ENCODE measurements around the gene COG8. TPM values are rescaled to one million over a fixed set of nuclear protein-coding genes. Genes with fewer than 3 reads are reported as not detected.

COG8 gene
- total and polyA plus RNA-seq, 2 experiments from 2014 or later = 21.4 to 79.9 TPM

DNA sequence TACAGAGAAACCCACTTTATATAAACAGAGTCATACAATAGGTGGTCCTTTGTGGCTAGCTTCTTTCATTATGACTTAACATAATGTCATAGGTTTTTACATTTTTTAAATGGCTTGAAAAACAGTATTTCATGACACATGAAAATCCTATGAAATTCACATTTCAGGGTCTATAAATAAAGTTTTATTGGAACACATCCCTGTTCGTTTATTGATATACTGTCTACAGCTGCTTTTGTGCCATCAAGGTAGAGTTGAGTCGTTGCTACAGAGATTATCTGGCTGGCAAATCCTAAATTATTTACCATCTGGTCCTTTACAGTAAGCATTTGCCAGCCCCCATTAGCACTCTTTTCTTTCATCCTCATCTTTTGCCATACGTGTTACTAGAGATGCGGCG is 25.9 kb downstream of the COG8 start:
- Mint-ChIP-seq H3K27me3 (ENCODE audit: insufficient read depth, low read depth, poor library complexity) (peaks cover 11% of the 10 kb centered on the region), H3K4me1 (peaks cover 5% of the 10 kb centered on the region), H3K36me3 (ENCODE audit: low read depth) (peaks cover 32% of the 10 kb centered on the region), H3K4me3 (no peak overlapping the region), H3K9me3 (no peaks in the 10 kb centered on the region), H3K27ac (no peak overlapping the region)
- Histone ChIP-seq H3K27me3 (ENCODE audit: insufficient read depth) (no peaks in the 10 kb centered on the region), H3K9me2 (ENCODE audit: insufficient read depth) (no peaks in the 10 kb centered on the region), H3K4me2 (no peak overlapping the region), H3K4me3 (no peak overlapping the region), H3F3A (replicated peaks; ENCODE audit: low read depth) (peaks cover 5% of the 10 kb centered on the region; the same call in 1 of the 2 replicates), H4K20me1 (replicated peaks; ENCODE audit: insufficient read depth) (peaks cover 18% of the 10 kb centered on the region), H2AFZ (no peak overlapping the region), H3K79me2 (replicated peaks; ENCODE audit: insufficient read depth) (peaks cover 26% of the 10 kb centered on the region), H3K4me1 (ENCODE audit: insufficient read depth) (0 out of 2 replicates have a peak, but pooled peaks cover 3% of the 10 kb centered on the region), H3K36me3 (ENCODE audit: insufficient read depth) (no peaks in the 10 kb centered on the region; the same call in 1 of the 2 replicates), H3K27ac (ENCODE audit: low read depth) (no peak overlapping the region)
- ATAC-seq = no peak
- DNase-seq (ENCODE audit: low spot score) = no peak
- TF ChIP-seq CREB1 (CRISPR knock-in tag; IDR thresholded peaks at IDR 0.05; ENCODE audit: low read depth) = no peak
- TF ChIP-seq, protein P1, sequence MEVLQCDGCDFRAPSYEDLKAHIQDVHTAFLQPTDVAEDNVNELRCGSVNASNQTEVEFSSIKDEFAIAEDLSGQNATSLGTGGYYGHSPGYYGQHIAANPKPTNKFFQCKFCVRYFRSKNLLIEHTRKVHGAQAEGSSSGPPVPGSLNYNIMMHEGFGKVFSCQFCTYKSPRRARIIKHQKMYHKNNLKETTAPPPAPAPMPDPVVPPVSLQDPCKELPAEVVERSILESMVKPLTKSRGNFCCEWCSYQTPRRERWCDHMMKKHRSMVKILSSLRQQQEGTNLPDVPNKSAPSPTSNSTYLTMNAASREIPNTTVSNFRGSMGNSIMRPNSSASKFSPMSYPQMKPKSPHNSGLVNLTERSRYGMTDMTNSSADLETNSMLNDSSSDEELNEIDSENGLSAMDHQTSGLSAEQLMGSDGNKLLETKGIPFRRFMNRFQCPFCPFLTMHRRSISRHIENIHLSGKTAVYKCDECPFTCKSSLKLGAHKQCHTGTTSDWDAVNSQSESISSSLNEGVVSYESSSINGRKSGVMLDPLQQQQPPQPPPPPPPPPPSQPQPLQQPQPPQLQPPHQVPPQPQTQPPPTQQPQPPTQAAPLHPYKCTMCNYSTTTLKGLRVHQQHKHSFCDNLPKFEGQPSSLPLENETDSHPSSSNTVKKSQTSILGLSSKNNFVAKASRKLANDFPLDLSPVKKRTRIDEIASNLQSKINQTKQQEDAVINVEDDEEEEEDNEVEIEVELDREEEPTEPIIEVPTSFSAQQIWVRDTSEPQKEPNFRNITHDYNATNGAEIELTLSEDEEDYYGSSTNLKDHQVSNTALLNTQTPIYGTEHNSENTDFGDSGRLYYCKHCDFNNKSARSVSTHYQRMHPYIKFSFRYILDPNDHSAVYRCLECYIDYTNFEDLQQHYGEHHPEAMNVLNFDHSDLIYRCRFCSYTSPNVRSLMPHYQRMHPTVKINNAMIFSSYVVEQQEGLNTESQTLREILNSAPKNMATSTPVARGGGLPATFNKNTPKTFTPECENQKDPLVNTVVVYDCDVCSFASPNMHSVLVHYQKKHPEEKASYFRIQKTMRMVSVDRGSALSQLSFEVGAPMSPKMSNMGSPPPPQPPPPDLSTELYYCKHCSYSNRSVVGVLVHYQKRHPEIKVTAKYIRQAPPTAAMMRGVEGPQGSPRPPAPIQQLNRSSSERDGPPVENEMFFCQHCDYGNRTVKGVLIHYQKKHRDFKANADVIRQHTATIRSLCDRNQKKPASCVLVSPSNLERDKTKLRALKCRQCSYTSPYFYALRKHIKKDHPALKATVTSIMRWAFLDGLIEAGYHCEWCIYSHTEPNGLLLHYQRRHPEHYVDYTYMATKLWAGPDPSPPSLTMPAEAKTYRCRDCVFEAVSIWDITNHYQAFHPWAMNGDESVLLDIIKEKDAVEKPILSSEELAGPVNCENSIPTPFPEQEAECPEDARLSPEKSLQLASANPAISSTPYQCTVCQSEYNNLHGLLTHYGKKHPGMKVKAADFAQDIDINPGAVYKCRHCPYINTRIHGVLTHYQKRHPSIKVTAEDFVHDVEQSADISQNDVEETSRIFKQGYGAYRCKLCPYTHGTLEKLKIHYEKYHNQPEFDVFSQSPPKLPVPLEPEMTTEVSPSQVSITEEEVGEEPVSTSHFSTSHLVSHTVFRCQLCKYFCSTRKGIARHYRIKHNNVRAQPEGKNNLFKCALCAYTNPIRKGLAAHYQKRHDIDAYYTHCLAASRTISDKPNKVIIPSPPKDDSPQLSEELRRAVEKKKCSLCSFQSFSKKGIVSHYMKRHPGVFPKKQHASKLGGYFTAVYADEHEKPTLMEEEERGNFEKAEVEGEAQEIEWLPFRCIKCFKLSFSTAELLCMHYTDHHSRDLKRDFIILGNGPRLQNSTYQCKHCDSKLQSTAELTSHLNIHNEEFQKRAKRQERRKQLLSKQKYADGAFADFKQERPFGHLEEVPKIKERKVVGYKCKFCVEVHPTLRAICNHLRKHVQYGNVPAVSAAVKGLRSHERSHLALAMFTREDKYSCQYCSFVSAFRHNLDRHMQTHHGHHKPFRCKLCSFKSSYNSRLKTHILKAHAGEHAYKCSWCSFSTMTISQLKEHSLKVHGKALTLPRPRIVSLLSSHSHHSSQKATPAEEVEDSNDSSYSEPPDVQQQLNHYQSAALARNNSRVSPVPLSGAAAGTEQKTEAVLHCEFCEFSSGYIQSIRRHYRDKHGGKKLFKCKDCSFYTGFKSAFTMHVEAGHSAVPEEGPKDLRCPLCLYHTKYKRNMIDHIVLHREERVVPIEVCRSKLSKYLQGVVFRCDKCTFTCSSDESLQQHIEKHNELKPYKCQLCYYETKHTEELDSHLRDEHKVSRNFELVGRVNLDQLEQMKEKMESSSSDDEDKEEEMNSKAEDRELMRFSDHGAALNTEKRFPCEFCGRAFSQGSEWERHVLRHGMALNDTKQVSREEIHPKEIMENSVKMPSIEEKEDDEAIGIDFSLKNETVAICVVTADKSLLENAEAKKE (CRISPR knock-in tag; IDR thresholded peaks at IDR 0.05) = no peak
- no peak for TF ChIP-seq ZNF331 (CRISPR knock-in tag; IDR thresholded peaks at IDR 0.05; ENCODE audit: low read depth)
- no peak for TF ChIP-seq JUNB (IDR thresholded peaks at IDR 0.05; ENCODE audit: unreplicated experiment)
- TF ChIP-seq, protein P2, sequence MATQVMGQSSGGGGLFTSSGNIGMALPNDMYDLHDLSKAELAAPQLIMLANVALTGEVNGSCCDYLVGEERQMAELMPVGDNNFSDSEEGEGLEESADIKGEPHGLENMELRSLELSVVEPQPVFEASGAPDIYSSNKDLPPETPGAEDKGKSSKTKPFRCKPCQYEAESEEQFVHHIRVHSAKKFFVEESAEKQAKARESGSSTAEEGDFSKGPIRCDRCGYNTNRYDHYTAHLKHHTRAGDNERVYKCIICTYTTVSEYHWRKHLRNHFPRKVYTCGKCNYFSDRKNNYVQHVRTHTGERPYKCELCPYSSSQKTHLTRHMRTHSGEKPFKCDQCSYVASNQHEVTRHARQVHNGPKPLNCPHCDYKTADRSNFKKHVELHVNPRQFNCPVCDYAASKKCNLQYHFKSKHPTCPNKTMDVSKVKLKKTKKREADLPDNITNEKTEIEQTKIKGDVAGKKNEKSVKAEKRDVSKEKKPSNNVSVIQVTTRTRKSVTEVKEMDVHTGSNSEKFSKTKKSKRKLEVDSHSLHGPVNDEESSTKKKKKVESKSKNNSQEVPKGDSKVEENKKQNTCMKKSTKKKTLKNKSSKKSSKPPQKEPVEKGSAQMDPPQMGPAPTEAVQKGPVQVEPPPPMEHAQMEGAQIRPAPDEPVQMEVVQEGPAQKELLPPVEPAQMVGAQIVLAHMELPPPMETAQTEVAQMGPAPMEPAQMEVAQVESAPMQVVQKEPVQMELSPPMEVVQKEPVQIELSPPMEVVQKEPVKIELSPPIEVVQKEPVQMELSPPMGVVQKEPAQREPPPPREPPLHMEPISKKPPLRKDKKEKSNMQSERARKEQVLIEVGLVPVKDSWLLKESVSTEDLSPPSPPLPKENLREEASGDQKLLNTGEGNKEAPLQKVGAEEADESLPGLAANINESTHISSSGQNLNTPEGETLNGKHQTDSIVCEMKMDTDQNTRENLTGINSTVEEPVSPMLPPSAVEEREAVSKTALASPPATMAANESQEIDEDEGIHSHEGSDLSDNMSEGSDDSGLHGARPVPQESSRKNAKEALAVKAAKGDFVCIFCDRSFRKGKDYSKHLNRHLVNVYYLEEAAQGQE (IDR thresholded peaks at IDR 0.05; ENCODE audit: unreplicated experiment) = no peak
- TF ChIP-seq EZH2 (IDR thresholded peaks at IDR 0.05; ENCODE audit: low read depth, unreplicated experiment) = no peak
- TF ChIP-seq EZH2phosphoT487 (IDR thresholded peaks at IDR 0.05; ENCODE audit: unreplicated experiment) = no peak
- TF ChIP-seq, protein P3, sequence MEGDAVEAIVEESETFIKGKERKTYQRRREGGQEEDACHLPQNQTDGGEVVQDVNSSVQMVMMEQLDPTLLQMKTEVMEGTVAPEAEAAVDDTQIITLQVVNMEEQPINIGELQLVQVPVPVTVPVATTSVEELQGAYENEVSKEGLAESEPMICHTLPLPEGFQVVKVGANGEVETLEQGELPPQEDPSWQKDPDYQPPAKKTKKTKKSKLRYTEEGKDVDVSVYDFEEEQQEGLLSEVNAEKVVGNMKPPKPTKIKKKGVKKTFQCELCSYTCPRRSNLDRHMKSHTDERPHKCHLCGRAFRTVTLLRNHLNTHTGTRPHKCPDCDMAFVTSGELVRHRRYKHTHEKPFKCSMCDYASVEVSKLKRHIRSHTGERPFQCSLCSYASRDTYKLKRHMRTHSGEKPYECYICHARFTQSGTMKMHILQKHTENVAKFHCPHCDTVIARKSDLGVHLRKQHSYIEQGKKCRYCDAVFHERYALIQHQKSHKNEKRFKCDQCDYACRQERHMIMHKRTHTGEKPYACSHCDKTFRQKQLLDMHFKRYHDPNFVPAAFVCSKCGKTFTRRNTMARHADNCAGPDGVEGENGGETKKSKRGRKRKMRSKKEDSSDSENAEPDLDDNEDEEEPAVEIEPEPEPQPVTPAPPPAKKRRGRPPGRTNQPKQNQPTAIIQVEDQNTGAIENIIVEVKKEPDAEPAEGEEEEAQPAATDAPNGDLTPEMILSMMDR (conservative IDR thresholded peaks at IDR 0.05; ENCODE audit: low read depth in 2 of 2) = no peak
- no peak for TF ChIP-seq ZNF114 (CRISPR knock-in tag; IDR thresholded peaks at IDR 0.05)
- no peak for TF ChIP-seq NANOG (IDR thresholded peaks at IDR 0.05; ENCODE audit: borderline replicate concordance)

Measured in GM23338 (cell line).